AG09309 (cell line): ENCODE measurements around the gene FXYD7.

Experiments used
- DNase-seq: peaks from one replicate; pipeline ENCODE4 v3.0.0-alpha.2; 2010; ENCODE audit warnings: low read depth
- H3K4me3 ChIP-seq: 2 replicates; pipeline ENCODE4 v1.5.1; 2011; ENCODE audit warnings: mild to moderate bottlenecking, low read depth, low read length, moderate library complexity; ENCODE audit not compliant: control insufficient read depth
- TF ChIP-seq, protein P1 (sequence below): IDR thresholded peaks from 2 replicates; pipeline ENCODE4 v1.5.1; 2011; ENCODE audit warnings: mild to moderate bottlenecking, low read depth, low read length, inconsistent platforms; ENCODE audit not compliant: insufficient read depth, control insufficient read depth; ENCODE audit errors: missing control alignments

Gene FXYD7

GRCh38 chr19:35140962-35141836, 1.9 kb upstream of the FXYD7 start:
- no peak for DNase-seq
- TF ChIP-seq, protein P1, sequence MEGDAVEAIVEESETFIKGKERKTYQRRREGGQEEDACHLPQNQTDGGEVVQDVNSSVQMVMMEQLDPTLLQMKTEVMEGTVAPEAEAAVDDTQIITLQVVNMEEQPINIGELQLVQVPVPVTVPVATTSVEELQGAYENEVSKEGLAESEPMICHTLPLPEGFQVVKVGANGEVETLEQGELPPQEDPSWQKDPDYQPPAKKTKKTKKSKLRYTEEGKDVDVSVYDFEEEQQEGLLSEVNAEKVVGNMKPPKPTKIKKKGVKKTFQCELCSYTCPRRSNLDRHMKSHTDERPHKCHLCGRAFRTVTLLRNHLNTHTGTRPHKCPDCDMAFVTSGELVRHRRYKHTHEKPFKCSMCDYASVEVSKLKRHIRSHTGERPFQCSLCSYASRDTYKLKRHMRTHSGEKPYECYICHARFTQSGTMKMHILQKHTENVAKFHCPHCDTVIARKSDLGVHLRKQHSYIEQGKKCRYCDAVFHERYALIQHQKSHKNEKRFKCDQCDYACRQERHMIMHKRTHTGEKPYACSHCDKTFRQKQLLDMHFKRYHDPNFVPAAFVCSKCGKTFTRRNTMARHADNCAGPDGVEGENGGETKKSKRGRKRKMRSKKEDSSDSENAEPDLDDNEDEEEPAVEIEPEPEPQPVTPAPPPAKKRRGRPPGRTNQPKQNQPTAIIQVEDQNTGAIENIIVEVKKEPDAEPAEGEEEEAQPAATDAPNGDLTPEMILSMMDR, result peak; percentile 54
- no peak overlapping the region for H3K4me3 ChIP-seq

- no peak overlapping the region for H3K4me3 ChIP-seq
- DNase-seq, result no peak
- TF ChIP-seq, protein P1, result no peak
These were observed 1.0 kb upstream of the FXYD7 start for GRCh38 chr19:35141837-35142605.

DNA sequence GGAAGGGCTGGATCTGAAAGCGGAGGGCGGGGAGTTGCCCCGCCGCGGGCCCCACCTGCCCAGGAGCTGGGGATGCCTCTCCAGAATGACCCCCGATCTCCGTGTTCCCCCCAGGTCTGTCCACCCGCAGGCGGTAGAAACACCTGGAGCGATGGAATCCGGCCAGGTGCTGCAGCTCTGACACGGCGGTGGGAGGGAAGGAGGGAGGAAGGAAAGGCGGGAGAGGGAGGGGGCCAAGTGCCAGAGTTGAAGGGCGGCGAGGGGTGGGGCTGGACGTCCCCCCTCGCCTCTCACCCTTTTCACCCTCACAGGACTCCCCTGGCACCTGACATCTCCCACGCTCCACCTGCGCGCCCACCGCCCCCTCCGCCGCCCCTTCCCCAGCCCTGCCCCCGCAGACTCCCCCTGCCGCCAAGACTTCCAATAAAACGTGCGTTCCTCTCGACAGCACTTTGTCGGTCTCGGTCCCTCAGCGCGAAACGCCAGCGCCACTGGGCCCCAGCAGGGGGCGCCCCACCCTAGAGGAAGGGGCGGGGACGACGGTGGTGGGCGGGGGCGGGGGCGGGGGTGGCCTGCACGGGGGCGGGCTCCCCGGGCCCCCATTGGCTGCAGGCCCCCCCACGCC, 337 bp upstream of the FXYD7 start:
- TF ChIP-seq, protein P1, result peak; percentile 51
- no peak overlapping the region for H3K4me3 ChIP-seq
- no peak for DNase-seq

- no peak for DNase-seq
- no peak overlapping the region for H3K4me3 ChIP-seq
- TF ChIP-seq, protein P1, result no peak
These were observed 763 bp downstream of the FXYD7 start for GRCh38 chr19:35143818-35144217.

DNA sequence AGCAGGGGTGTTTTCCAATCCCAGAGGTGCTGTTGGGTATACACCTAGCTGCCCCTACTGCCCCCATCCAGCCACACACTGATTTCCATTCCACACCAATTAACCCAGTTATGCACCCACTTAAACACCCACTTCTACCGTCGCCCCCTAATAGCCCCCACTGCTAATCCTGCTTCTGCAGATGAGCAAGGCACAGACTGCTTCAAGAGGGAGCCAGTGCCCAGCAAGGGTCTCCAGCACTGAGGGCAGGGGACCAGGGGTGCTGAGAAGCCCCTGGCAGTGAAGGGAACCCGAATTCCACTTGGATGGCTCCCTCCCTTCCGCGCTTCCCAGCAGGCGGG, 1.2 kb downstream of the FXYD7 start:
- H3K4me3 ChIP-seq, result no peak overlapping the region
- no peak for DNase-seq
- TF ChIP-seq, protein P1, result no peak

- TF ChIP-seq, protein P1, result no peak
- no peak overlapping the region for H3K4me3 ChIP-seq
- no peak for DNase-seq
These were observed 1.8 kb downstream of the FXYD7 start for GRCh38 chr19:35144600-35145436.
